Medulla oblongata (tissue), 1 donor: ENCODE measurements around the gene PKMYT1.

Experiments
- DNase-seq: peaks from one replicate; pipeline ENCODE4 v3.0.0-alpha.2; 2015; ENCODE audit errors: extremely low spot score

Gene PKMYT1

GRCh38 chr16:2973605-2974318, 6.5 kb downstream of the PKMYT1 start:
- DNase-seq = peak; percentile 38

GRCh38 chr16:2973093-2973492, 7.2 kb downstream of the PKMYT1 start:
- peak; percentile 83 for DNase-seq

- DNase-seq = peak; percentile 44
These were observed 8.1 kb downstream of the PKMYT1 start for GRCh38 chr16:2971985-2972784.

- no peak for DNase-seq
These were observed 8.9 kb downstream of the PKMYT1 start for GRCh38 chr16:2971134-2971984.

- no peak for DNase-seq
These were observed 9.7 kb downstream of the PKMYT1 start for GRCh38 chr16:2970563-2970962.

GRCh38 chr16:2969545-2970521, 10.4 kb downstream of the PKMYT1 start:
- DNase-seq = peak; percentile 77

- DNase-seq = peak; percentile 95
These were observed 11.3 kb downstream of the PKMYT1 start, which contains the start of gene PAQR4 for GRCh38 chr16:2968738-2969544. TSS of gene PAQR4 (plus strand) at chr16:2969348. CDS start at chr16:2969675, 327 bp downstream.

- DNase-seq = no peak
These were observed 11.9 kb downstream of the PKMYT1 start for GRCh38 chr16:2968368-2968737.

GRCh38 chr16:2967721-2968161, 12.5 kb downstream of the PKMYT1 start:
- DNase-seq = no peak

- DNase-seq = no peak
These were observed 13.0 kb downstream of the PKMYT1 start for GRCh38 chr16:2967211-2967631.

GRCh38 chr16:2966808-2967191, 13.4 kb downstream of the PKMYT1 start:
- DNase-seq = no peak

- DNase-seq = no peak
These were observed 14.0 kb downstream of the PKMYT1 start for GRCh38 chr16:2966043-2966807.

GRCh38 chr16:2964475-2965336, 15.5 kb downstream of the PKMYT1 start:
- no peak for DNase-seq

- DNase-seq = no peak
These were observed 16.3 kb downstream of the PKMYT1 start, which contains the start of gene KREMEN2 for GRCh38 chr16:2963723-2964474. TSS of gene KREMEN2 (plus strand) at chr16:2964275. CDS start at chr16:2964521, 246 bp downstream.

GRCh38 chr16:2963074-2963722, 17.0 kb downstream of the PKMYT1 start:
- no peak for DNase-seq

- DNase-seq = no peak
These were observed 17.7 kb downstream of the PKMYT1 start for GRCh38 chr16:2962334-2963073.
